ENCODE results near the gene PRR20A.
"Not testable (repeated sequence)": the region's sequence is repeated elsewhere in the genome, so short reads cannot be mapped to it uniquely, and the experiment has no call there.

PRR20A gene

DNA sequence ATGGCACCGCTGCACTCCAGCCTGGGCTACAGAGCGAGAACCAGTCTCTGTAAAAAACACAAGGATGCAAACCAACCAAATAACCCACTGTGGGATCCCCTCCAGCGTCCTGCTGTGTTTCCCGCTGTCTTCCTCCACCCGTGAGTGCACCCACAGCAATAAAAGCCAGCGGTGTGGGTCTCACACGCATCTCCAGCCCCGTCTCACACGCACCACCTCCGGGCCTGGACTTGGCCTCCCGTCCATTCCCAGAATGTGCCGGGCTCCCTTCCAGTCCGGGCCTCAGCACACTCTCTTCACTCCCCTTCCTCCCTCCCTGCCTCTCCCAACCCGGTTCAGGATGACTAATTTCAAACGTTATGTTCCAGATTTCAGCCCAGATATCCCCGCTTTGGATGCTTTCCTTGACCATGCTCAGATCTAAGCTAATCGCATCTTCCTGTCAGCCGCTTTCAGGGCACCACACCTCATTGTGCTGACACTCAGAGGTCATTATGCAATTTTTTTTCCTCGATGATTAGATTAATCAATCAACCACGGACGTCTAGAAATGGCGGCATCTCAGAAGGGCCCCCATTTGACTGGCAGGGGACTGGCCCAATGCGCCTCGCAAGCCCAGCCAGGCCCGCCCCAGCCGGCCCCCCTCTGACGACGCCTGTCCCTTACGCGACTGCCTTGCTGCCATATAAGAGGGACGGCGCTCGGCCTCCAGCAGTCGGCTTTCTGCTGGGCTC is at the start of gene PRR20A:
Gene PRR20A (plus strand): TSS at position 684 of the 734 bp plus-strand sequence. CDS start 387 bp downstream, outside the sequence.
- not testable (repeated sequence) for DNase-seq

DNA sequence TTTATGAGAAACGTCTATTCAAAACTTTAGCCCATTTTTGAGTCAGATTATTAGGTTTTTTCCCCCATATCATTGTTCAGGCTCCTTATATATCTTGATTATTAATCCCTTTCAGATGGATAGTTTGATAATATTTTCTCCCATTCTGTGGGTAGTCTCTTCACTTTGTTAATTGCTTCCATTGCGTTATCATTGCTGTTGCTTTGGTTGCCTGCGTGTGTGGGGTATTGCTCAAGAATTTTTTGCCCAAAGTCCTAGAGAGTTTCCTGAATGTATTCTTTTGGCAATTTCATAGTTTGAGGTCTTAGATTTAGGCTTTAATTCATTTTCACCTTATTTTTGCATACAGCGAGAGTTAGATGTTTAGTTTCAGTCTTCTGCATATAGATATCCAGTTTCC is 25.8 kb upstream of the PRR20A start:
- no peak for DNase-seq

GRCh38 chr13:57123681-57124080 is 17.0 kb upstream of the PRR20A start:
- DNase-seq = no peak

GRCh38 chr13:57128909-57129308 is 11.8 kb upstream of the PRR20A start:
- DNase-seq = no peak

- DNase-seq = no peak
These were observed 4.6 kb upstream of the PRR20A start for GRCh38 chr13:57136093-57136492.

GRCh38 chr13:57137585-57137984 is 3.1 kb upstream of the PRR20A start:
- DNase-seq = no peak

DNA sequence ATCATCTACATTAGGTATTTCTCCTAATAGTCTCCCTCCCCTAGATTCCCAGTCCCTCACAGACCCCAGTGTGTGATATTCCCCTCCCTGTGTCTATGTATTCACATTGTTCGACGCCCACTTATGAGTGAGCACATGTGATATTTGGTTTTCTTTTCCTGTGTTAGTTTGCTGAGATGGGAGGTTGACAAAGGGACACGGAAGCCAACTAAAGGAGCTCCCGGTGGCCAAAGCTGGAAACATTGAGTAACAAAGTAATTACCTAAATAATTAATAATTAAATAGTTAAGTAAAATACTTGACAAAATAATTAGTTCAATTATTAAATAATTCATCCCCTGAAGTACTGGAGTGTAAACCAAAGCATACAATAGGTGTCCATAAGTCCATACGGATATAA is 1.7 kb upstream of the PRR20A start:
- DNase-seq = no peak

GRCh38 chr13:57139781-57140180 is 937 bp upstream of the PRR20A start:
- DNase-seq = not testable (repeated sequence)

DNA sequence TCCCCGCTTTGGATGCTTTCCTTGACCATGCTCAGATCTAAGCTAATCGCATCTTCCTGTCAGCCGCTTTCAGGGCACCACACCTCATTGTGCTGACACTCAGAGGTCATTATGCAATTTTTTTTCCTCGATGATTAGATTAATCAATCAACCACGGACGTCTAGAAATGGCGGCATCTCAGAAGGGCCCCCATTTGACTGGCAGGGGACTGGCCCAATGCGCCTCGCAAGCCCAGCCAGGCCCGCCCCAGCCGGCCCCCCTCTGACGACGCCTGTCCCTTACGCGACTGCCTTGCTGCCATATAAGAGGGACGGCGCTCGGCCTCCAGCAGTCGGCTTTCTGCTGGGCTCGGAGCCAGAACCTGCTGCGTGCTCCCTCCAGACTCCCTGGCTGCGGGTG is 6.5 kb downstream of the PRR20A start, which contains the start of gene PRR20B:
Gene PRR20B (plus strand): TSS at position 301 of the 400 bp plus-strand sequence. CDS start 387 bp downstream, outside the sequence.
- not testable (repeated sequence) for DNase-seq

DNA sequence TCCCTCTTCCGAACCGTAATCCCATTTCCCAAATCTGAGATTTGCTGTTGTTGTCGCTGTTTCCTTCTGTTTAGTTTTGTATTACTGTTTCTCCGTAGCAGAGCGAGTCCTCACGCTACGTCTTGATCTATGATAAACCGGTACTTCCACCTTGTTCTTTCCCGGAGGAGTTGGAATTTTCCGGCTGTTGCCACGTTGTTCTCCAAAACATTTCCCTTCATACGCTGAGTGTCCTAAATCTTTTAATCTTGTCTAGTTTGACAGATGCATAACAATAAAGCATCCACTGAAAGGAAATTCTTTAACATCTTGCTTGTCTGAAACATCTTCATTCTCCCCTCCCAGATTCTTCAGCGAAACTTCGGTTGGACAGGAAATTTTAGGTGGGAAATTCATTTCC is 7.4 kb downstream of the PRR20A start:
- DNase-seq = not testable (repeated sequence)

DNA sequence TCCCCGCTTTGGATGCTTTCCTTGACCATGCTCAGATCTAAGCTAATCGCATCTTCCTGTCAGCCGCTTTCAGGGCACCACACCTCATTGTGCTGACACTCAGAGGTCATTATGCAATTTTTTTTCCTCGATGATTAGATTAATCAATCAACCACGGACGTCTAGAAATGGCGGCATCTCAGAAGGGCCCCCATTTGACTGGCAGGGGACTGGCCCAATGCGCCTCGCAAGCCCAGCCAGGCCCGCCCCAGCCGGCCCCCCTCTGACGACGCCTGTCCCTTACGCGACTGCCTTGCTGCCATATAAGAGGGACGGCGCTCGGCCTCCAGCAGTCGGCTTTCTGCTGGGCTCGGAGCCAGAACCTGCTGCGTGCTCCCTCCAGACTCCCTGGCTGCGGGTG is 13.0 kb downstream of the PRR20A start, which contains the start of gene PRR20C:
Gene PRR20C (plus strand): TSS at position 301 of the 400 bp plus-strand sequence. CDS start 387 bp downstream, outside the sequence.
- not testable (repeated sequence) for DNase-seq

- DNase-seq = not testable (repeated sequence)
These were observed 19.6 kb downstream of the PRR20A start, which contains the start of gene PRR20D for GRCh38 chr13:57160332-57160731. Gene PRR20D, plus strand, starts transcription at chr13:57160632. Its CDS starts 387 bp downstream, at chr13:57161019.

- not testable (repeated sequence) for DNase-seq
These were observed 26.2 kb downstream of the PRR20A start, which contains the start of gene PRR20E for GRCh38 chr13:57166897-57167296. Gene PRR20E, plus strand, starts transcription at chr13:57167197. Its CDS starts 387 bp downstream, at chr13:57167584.

- no peak for DNase-seq
These were observed 50.9 kb downstream of the PRR20A start for GRCh38 chr13:57191667-57192066.
